T-cell (primary cell): ENCODE results near the gene RPTOR. TPM values are rescaled to one million over a fixed set of nuclear protein-coding genes. Genes with fewer than 3 reads are reported as not detected.

Source experiments
- ATAC-seq, 4 experiments: fragments of 200-7000 bp in 3 of 4; fragments of 150-1000 bp in 1 of 4; cut with Tn5 transposase; replicated peaks in 1 of 4; 1 replicate in 3 of 4; 2 replicates in 1 of 4; pipeline ENCODE4 v1.10.0; 2021; ENCODE audit warnings: moderate library complexity in 3 of 4, mild to moderate bottlenecking in 2 of 4, moderate number of reproducible peaks in 1 of 4
- CTCF ChIA-PET, 2 donors: fragments of 300-600 bp; sonication (Branson Sonifier 250); formaldehyde crosslinking; loops; one replicate each; lab custom pipeline; 2022; ENCODE audit warnings: antibody characterized with exemption in 2 of 2; lab: Charles Lee
- POLR2A ChIA-PET, 2 donors: fragments of 300-600 bp; sonication (Branson Sonifier 250); formaldehyde crosslinking; loops; one replicate each; lab custom pipeline; 2022; ENCODE audit warnings: antibody characterized with exemption in 2 of 2; lab: Charles Lee
- DNase-seq, 35 experiments: peaks; one replicate each; pipeline versions ENCODE4 v3.0.0 to v3.0.0-alpha.2; 2013 to 2023
- H3K27ac ChIP-seq: one replicate; pipeline ENCODE4 v1.5.1; 2013; ENCODE audit warnings: low read length
- H3K27me3 ChIP-seq, 2 experiments: replicated peaks in 1 of 2; 1 replicate in 1 of 2; 2 replicates in 1 of 2; pipeline versions ENCODE4 v1.6.1 to v1.7.0; 2013; ENCODE audit warnings: low read length in 1 of 2, mixed read lengths in 1 of 2; ENCODE audit not compliant: control insufficient read depth in 2 of 2, insufficient read depth in 2 of 2; ENCODE audit errors: extremely low read depth in 1 of 2
- H3K36me3 ChIP-seq, 2 donors: 1 replicate in 1 of 2; 2 replicates in 1 of 2; pipeline versions ENCODE4 v1.6.1 to v1.7.0; 2013; ENCODE audit warnings: low read length in 1 of 2; ENCODE audit not compliant: control insufficient read depth in 2 of 2, insufficient read depth in 1 of 2; ENCODE audit errors: extremely low read depth in 1 of 2
- H3K4me1 ChIP-seq, 2 experiments: 1 replicate in 1 of 2; 2 replicates in 1 of 2; pipeline versions ENCODE4 v1.6.1 to v1.7.0; 2013; ENCODE audit warnings: low read length in 2 of 2, mixed read lengths in 1 of 2; ENCODE audit not compliant: insufficient read depth in 2 of 2, control insufficient read depth in 1 of 2; ENCODE audit errors: extremely low read depth in 1 of 2
- H3K4me3 ChIP-seq, 2 donors: 1 replicate in 1 of 2; 2 replicates in 1 of 2; pipeline versions ENCODE4 v1.5.1 to v1.7.0; 2013; ENCODE audit warnings: mild to moderate bottlenecking in 2 of 2, low read length in 1 of 2, moderate library complexity in 1 of 2; ENCODE audit not compliant: control insufficient read depth in 1 of 2; ENCODE audit errors: extremely low read depth in 1 of 2
- H3K9me3 ChIP-seq: 2 replicates; pipeline ENCODE4 v1.7.0; 2013
- H3K27ac Mint-ChIP-seq, 2 donors: one replicate each; pipeline ENCODE4 v1.8.0; 2020 to 2021; ENCODE audit warnings: mild to moderate bottlenecking in 2 of 2, mixed read lengths in 2 of 2
- H3K27me3 Mint-ChIP-seq, 2 donors: one replicate each; pipeline ENCODE4 v1.8.0; 2021 to 2022; ENCODE audit warnings: mixed read lengths in 2 of 2
- H3K36me3 Mint-ChIP-seq: one replicate; pipeline ENCODE4 v1.8.0; 2021; ENCODE audit warnings: mixed read lengths
- H3K4me1 Mint-ChIP-seq, 3 donors: one replicate each; pipeline ENCODE4 v1.8.0; 2020 to 2022; ENCODE audit warnings: mixed read lengths in 3 of 3, mild to moderate bottlenecking in 1 of 3
- H3K4me3 Mint-ChIP-seq, 3 donors: one replicate each; pipeline ENCODE4 v1.8.0; 2020 to 2022; ENCODE audit warnings: mild to moderate bottlenecking in 3 of 3, mixed read lengths in 3 of 3, moderate library complexity in 3 of 3
- H3K9me3 Mint-ChIP-seq, 3 donors: one replicate each; pipeline ENCODE4 v1.8.0; 2020 to 2022; ENCODE audit warnings: mixed read lengths in 3 of 3
- WGBS: methylation state at CpG from one replicate; pipeline ENCODE4 v1.1.5; 2013; ENCODE audit warnings: missing lambda C conversion rate; ENCODE audit not compliant: insufficient coverage; 5-methylcytosine and 5-hydroxymethylcytosine counted together
- total RNA-seq, 35 experiments: library from RNA in 6 of 35; stranded (reverse) in 6 of 35; fragments of 120-200 nt in 1 of 35; gene quantifications; one replicate each; pipeline versions ENCODE4 v1.2.1 to v1.2.4 and lab custom pipeline; 2013 to 2026

Gene RPTOR
- total RNA-seq, 5 donors from 2014 or later (not counting 1 experiment from before 2014, with no cell fraction given): 59.4 to 76.8 (median 71.4) TPM

GRCh38 chr17:80904036-80904753, 359.6 kb downstream of the RPTOR start:
- H3K27me3 ChIP-seq: no peaks in the 10 kb centered on the region
- Mint-ChIP-seq H3K36me3 (peaks cover 32% of the 10 kb centered on the region), H3K4me3 (no peak overlapping the region), H3K9me3 (no peaks in the 10 kb centered on the region), H3K27ac (no peak overlapping the region), H3K4me1 (peaks cover 6 to 22% (median 11%) of the 10 kb centered on the region in 3 donors), H3K27me3 (no peaks in the 10 kb centered on the region)
- H3K27ac ChIP-seq: no peak overlapping the region
- no peak for ATAC-seq
- ChIA-PET CTCF (interaction anchor here in 1 of 2 donors (0.6 kb wide), 1 partner anchor 32 kb away, joined by 3 read pairs; no protein-coding TSS in a partner anchor), POLR2A (no interaction called here)
- no peak for DNase-seq
- H3K36me3 ChIP-seq: peaks cover 16 to 50% of the 10 kb centered on the region in 2 donors
- H3K9me3 ChIP-seq: no peaks in the 10 kb centered on the region
- H3K4me3 ChIP-seq: no peak overlapping the region
- 95% methylated on average over 26 of the region's 30 CpGs for WGBS
- peaks cover 0 to 29% of the 10 kb centered on the region in 2 experiments for H3K4me1 ChIP-seq

- Mint-ChIP-seq H3K9me3 (no peaks in the 10 kb centered on the region), H3K4me3 (no peak overlapping the region), H3K36me3 (peaks cover 43% of the 10 kb centered on the region), H3K27me3 (no peaks in the 10 kb centered on the region), H3K4me1 (peaks cover 2 to 19% (median 6%) of the 10 kb centered on the region in 3 donors), H3K27ac (no peak overlapping the region)
- 100% methylated on average over 12 of the region's 22 CpGs for WGBS
- Histone ChIP-seq H3K9me3 (no peaks in the 10 kb centered on the region), H3K27me3 (no peaks in the 10 kb centered on the region), H3K4me1 (peaks cover 0 to 15% of the 10 kb centered on the region in 2 experiments), H3K27ac (no peak overlapping the region), H3K4me3 (no peak overlapping the region), H3K36me3 (peaks cover 16 to 54% of the 10 kb centered on the region in 2 donors)
- ChIA-PET CTCF (no interaction called here), POLR2A (interaction anchor here in 1 of 2 donors (0.7 kb wide), 1 partner anchor 336 kb away, joined by 4 read pairs; no protein-coding TSS in a partner anchor)
- DNase-seq (no peak), ATAC-seq (no peak)
Observed at GRCh38 chr17:80905586-80906230, 361.1 kb downstream of the RPTOR start.

- Mint-ChIP-seq H3K36me3 (peaks cover 36% of the 10 kb centered on the region), H3K27ac (no peak overlapping the region), H3K4me3 (no peak overlapping the region), H3K27me3 (no peaks in the 10 kb centered on the region), H3K4me1 (peaks cover 2 to 12% (median 6%) of the 10 kb centered on the region in 3 donors), H3K9me3 (no peaks in the 10 kb centered on the region)
- ATAC-seq (no peak), DNase-seq (no peak)
- peaks cover 16 to 59% of the 10 kb centered on the region in 2 donors for H3K36me3 ChIP-seq
- POLR2A ChIA-PET: no interaction called here
- H3K27me3 ChIP-seq: no peaks in the 10 kb centered on the region
- no peak overlapping the region for H3K4me3 ChIP-seq
- H3K27ac ChIP-seq: no peak overlapping the region
- 95% methylated on average over 35 of the region's 39 CpGs for WGBS
- H3K9me3 ChIP-seq: no peaks in the 10 kb centered on the region
- CTCF ChIA-PET: no interaction called here
- H3K4me1 ChIP-seq: peaks cover 0 to 6% of the 10 kb centered on the region in 2 experiments
Observed at GRCh38 chr17:80906364-80907259, 362.0 kb downstream of the RPTOR start.

- Histone ChIP-seq H3K4me3 (no peak overlapping the region), H3K4me1 (peaks cover 2% of the 10 kb centered on the region in 2 experiments), H3K9me3 (no peaks in the 10 kb centered on the region), H3K27ac (no peak overlapping the region), H3K27me3 (no peaks in the 10 kb centered on the region), H3K36me3 (peaks cover 12 to 61% of the 10 kb centered on the region in 2 donors)
- ChIA-PET CTCF (no interaction called here), POLR2A (no interaction called here)
- no peak for ATAC-seq
- Mint-ChIP-seq H3K36me3 (peaks cover 31% of the 10 kb centered on the region), H3K4me3 (no peak overlapping the region), H3K9me3 (no peaks in the 10 kb centered on the region), H3K27ac (no peak overlapping the region), H3K27me3 (no peaks in the 10 kb centered on the region), H3K4me1 (peaks cover 0 to 8% (median under 1%) of the 10 kb centered on the region in 3 donors)
- no peak for DNase-seq
- 98% methylated on average over 12 of the region's 12 CpGs for WGBS
Observed at GRCh38 chr17:80907281-80907680, 362.6 kb downstream of the RPTOR start.

- ATAC-seq (no peak), DNase-seq (no peak)
- H3K4me1 Mint-ChIP-seq: peaks cover 0 to 8% (median 0%) of the 10 kb centered on the region in 3 donors
- over 99% methylated on average over 12 of the region's 12 CpGs for WGBS
- no peak overlapping the region for H3K27ac Mint-ChIP-seq
- POLR2A ChIA-PET: no interaction called here
- Histone ChIP-seq H3K36me3 (peaks cover 12 to 64% of the 10 kb centered on the region in 2 donors), H3K27me3 (no peaks in the 10 kb centered on the region), H3K4me1 (peaks cover 2% of the 10 kb centered on the region in 2 experiments), H3K9me3 (no peaks in the 10 kb centered on the region), H3K27ac (no peak overlapping the region), H3K4me3 (no peak overlapping the region)
- H3K36me3 Mint-ChIP-seq: peaks cover 35% of the 10 kb centered on the region
- CTCF ChIA-PET: no interaction called here
- no peak overlapping the region for H3K4me3 Mint-ChIP-seq
- H3K27me3 Mint-ChIP-seq: no peaks in the 10 kb centered on the region
- H3K9me3 Mint-ChIP-seq: no peaks in the 10 kb centered on the region
Observed at GRCh38 chr17:80908211-80908610, 363.6 kb downstream of the RPTOR start.

GRCh38 chr17:80908776-80909175, 364.1 kb downstream of the RPTOR start:
- no peak overlapping the region for H3K27ac ChIP-seq

More at GRCh38 chr17:80908776-80909175, 364.1 kb downstream of the RPTOR start:
- peaks cover 0 to 8% (median 0%) of the 10 kb centered on the region in 3 donors for H3K4me1 Mint-ChIP-seq
- no peaks in the 10 kb centered on the region for H3K9me3 Mint-ChIP-seq
- WGBS: 97% methylated on average over 13 of the region's 13 CpGs
- H3K36me3 Mint-ChIP-seq: peaks cover 36% of the 10 kb centered on the region
- no peak overlapping the region for H3K4me3 ChIP-seq
- ATAC-seq (no peak), DNase-seq (no peak)
- POLR2A ChIA-PET: no interaction called here
- H3K27ac Mint-ChIP-seq: no peak overlapping the region
- H3K4me1 ChIP-seq: peaks cover 2% of the 10 kb centered on the region in 2 experiments
- no peak overlapping the region for H3K4me3 Mint-ChIP-seq
- H3K27me3 ChIP-seq: no peaks in the 10 kb centered on the region
- H3K36me3 ChIP-seq: peaks cover 12 to 62% of the 10 kb centered on the region in 2 donors
- no peaks in the 10 kb centered on the region for H3K9me3 ChIP-seq
- CTCF ChIA-PET: no interaction called here
- H3K27me3 Mint-ChIP-seq: no peaks in the 10 kb centered on the region
